HPDE6-E6E7 (cell line): ENCODE results near the gene DRICH1.
"Not testable (repeated sequence)": the region's sequence is repeated elsewhere in the genome, so short reads cannot be mapped to it uniquely, and the experiment has no call there.

Experiments
- DNase-seq: peaks from one replicate; pipeline ENCODE4 v3.0.0; 2011; ENCODE audit warnings: missing footprints; ENCODE audit errors: extremely low spot score

Gene DRICH1, protein sequence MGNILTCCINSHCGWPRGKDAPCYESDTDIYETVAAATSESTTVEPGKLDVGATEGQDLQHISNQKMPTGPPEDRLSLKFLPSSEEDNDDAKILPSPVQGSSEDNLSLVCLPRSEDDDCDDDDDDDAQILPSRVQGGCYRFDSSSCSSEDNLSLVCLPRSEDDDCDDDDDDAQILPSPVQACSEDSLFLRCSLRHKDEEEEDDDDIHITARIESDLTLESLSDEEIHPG

DNA sequence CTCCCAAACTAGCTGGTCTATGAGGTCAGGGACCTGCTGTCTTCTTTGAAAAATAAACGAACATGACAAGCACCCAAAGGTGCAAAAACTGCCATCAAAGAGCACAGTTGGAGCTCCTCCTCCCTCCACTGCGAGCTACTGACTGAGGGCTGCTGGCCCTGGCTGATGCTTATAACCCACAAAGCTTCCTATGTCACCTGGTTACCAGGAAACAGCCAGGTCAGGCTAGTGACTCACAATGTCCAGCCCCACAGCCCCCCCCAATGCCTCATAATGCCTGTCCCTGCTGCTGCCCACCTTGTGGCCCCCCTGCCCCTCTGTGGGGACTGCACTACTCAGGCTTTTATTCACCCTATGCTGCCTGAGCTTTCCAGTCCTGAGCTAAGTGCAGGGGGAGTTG, at the start of gene DRICH1:
Gene DRICH1 (minus strand): TSS at position 144 of the 400 bp plus-strand sequence. CDS start 298 bp downstream, outside the sequence.
- no peak for DNase-seq

DNA sequence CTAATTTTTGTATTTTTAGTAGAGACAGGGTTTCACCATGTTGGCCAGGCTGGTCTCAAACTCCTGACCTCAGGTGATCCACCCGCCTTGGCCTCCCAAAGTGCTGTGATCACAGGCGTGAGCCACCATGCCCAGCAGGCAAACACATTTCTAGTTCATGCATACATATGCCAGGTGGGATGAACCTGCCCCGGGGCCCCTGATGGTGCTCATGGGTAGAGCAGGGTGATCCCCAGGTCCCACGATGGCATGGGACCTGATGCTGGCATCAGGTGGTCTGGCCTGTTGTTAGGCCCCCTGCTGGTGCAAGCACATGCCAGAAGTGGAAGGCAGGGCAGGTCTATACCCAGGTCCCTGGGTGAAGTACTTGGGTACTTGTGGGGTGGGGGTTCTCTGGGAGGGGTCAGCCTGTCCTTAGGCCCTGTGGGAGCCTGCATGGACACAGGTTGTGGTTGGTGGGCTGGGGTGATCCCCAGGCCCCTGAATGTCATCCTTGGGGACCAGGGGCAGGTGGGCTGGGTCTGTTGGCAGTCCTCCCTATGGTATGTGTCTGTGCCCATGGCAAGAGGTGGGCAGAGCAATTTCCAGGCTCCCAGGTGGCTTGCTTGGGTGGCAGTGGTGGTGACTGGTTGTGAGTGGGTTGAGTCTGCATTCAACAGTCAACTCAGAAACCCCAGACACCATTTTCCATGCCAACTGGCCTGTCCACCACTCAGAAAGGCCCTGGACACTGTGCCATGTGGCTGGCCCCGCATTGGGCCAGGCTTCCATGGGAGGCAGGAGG, 49.1 kb upstream of the DRICH1 start:
- DNase-seq, result no peak

DNA sequence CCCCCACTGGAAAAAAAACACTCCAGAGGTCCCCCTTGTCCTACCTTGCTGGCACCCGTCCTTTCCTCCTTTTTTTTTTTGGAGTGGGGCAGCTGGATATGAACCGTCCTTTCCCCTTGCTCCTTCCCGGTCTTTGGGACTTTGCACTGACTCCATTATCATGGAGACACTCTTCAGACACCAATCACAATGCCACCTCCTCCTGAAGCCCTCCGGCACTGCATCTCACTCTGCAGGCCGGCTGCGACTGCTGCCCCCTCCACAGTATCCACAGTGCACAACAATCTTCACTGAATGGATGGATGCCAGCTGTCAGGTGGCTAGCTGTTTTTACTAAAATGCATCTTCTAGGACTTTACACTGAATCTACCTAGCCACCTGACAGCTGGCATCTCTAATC, 46.0 kb upstream of the DRICH1 start:
- no peak for DNase-seq

DNA sequence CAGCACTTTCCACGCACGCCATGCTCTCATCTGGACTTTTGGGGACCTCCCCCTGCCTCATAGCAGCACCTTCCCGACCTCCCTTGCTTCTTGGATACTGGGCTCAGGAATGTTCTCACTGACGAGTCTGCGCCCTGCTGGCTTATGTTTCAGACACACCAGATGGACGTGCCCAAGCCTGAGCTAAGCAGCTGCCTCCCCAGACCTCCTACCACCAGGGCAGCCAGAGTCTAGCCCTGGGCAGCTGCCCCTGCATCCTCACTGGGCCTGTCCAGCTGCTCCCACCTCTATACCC, 45.5 kb upstream of the DRICH1 start:
- no peak for DNase-seq

DNA sequence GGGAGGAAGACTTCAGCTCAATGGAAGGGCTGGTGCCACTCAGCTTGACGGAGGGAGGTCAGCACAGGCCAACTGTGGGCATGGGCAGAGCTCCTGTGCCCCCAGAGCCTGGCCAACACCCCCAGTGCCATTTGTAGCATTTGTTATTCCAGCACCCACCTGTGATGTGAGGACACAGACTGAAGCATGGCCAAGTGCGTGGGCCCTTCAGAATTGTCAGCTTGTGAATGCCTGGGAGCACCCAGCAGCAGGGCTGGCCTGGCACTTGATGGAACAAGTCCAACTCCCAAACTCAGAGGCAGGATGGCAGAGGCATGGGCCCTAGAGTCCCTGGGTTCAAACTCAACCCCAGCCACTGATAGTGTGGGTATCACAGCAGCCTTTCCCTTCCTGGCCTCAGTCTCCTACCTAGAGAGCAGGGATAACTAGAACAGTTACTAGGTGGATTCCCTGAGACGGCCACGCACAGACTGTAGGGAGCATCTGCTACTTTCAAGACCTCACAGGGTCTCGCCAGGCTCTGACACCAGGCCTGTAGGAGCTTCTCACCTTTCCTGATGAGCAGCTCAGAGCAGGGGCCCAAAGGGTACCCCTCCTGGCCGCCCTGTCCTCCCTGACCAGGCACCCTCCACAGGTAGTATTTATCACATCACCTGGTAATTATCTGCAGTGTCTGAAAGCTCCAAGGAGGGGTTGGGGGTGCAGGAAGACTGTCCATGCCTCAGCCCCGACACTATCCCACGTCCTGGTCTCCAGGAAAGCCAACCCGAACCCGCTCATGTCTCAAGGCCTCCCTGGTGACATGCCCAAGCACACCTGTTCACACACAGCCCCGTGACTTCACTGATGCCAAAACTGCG, 45.0 kb upstream of the DRICH1 start:
- DNase-seq, result not testable (repeated sequence)

DNA sequence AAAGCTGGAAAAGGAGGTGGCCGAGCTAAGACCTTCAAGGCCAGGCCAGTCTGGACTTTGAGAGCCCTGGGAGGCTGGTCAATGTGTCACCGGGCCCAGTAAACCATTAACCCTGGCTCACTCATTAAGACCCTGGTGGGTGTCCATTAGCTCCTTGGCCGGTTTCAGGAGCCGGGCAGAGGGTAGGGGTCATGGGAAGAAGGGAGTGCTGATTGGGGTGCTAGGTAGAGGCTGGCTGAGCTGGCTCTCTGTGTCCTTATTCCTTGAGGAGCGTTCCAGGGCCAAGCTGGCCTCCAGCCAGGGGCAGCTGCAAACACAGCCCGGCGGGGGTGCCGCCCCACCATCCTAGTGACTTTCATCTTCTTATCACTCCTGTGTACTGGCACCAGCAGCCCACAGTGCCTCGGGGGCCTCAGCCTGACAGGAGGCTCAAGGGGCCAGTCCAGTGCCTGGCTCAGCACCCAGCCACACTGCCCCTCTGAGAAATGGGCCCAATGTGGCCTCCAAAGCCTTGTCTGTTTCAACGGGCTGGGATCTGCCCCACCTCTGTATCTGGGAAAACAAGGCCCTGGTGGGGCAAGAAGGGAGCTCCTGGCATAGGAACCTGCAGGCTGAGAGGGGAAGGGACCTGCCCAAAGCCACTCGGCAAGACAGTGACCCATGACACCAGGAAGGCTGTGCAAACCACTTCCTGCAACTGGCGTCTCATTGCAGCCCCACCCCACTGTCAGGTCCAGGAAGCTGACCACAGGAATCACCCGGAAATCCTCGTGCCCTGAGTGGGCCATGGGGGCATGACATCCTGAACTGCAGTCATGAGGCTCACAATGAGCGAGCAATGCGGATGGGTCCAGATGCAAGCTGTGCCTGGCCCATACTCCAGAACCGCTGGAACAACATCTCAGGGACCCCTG, 43.6 kb upstream of the DRICH1 start:
- no peak for DNase-seq

DNA sequence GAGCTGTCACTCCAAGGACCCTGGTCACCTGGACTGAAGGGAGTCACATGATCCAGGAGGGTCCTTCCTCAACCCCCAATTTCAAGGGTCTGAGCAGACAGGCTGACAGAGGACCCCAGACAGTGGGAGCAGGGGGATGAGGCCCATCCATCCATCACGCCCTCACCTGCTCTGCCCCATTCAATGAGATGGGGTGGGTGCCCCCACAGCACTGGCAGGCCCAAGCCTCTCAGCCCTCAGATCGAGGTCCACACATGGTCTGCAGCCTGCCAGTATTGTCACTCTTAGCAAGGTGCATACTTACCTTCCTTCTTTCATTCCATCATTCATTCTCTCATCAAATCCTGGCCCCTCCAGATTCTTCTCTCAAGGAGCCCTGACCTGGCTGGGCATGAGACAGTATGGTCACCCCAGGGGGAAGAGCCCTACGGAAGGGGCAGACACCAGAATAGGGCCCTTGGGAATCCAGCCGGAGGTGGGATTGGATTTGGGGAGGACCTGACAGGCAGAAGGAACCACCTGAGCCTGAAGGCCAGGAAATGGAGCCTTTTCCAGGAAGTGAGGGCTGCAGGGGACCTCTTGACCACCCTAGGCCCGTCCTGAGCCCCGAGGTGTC, 42.9 kb upstream of the DRICH1 start:
- not testable (repeated sequence) for DNase-seq

DNA sequence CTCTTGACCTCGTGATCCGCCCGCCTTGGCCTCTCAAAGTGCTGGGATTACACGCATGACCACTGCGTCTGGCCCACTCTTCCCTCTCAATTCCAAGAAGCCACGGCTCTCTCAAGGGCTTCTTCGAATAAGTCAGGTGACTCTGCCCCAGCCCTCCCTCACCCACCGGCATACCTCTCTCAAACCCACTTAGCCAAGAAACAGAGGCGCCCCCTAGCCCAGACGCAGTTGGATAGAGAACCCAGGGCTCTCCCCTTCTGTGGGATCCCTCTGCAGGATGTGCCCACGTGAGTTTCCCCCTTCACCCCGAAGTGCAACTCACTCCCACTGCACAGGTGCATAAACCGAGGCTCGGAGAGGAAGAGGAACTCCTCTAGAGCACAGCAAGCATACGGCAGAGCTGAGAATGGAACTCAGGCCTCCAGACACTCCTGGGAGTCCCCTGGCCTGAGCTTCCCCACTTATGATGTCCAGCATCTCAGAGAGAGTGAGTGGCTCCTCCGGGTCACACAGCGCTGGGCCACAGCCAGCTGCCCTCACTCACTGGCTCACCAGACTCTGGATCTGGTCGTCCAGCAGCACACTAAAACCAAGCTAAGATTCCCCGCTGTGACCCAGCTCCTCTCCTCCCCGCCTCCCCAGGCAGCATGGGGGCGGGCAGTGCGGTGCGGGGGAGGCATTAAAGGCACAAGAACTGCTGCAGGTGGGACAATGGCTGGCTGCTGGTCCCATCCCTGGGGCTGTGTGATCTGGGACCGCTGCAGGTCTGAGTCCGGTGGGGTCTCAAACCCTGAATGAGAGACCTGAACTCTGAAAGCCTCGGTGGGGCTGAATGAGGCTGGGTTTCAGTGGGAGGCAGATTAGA, 41.9 kb upstream of the DRICH1 start:
- DNase-seq, result no peak

DNA sequence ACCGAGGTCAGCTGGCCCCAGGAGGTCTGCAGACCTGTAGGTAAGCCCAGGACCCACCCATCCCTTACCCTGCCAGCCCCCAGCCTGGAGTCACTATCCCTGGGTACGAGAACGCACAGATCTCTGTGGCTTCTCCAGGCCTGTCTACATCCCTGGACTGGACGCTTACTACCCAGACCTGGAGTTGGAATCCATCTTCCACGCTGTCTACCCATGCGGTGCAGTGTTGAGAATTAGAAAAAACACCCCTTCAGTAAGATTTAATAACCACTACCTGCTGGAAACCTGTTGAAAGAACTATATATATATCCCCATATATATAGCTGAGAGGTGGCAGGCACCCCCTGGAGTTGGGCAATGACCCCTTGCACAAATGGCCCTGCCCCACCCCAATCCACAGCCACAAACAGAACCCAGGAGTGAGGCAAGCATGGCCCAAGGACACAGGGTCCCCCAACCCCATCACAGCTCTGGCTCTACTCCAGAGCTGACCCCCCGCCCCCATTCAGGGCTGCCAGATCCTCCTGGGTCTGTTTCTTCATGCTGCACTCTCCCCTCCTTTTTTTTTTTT, 41.0 kb upstream of the DRICH1 start:
- no peak for DNase-seq

DNA sequence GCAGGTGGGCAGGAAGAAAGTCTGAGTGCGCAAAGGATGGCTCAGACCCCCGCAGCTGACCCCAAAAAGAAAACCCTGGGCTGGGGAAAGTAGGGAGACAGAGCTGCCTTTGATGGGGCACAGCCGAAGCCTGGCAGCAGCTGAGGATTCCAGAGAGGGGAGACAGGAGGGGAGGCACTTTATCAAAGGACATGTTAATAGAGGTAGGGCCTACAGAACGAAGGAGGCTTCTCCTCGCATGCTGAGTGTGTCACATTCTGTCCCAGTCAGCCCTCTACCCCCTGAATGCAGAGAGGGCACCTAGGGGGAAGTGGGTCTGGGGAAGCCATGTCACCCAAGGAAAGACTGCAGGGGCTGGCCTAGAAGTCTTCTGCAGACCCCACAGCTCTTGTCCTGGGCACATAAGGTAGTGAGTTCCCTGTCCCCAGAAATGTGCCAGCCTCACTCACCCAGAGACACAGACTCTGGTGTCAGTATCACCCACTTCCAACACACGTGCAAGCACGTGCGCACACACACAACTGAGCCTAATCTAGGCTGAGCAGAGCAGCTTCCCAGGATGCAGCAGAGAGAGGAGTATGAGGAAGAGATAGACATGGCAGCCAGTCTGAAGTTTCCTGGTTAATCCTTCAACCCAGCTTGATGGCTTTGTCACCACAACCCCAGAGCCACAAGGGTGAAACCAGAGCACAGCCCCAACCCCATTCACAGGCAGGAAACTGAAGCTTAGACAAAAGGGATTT, 40.4 kb upstream of the DRICH1 start:
- DNase-seq, result not testable (repeated sequence)

DNA sequence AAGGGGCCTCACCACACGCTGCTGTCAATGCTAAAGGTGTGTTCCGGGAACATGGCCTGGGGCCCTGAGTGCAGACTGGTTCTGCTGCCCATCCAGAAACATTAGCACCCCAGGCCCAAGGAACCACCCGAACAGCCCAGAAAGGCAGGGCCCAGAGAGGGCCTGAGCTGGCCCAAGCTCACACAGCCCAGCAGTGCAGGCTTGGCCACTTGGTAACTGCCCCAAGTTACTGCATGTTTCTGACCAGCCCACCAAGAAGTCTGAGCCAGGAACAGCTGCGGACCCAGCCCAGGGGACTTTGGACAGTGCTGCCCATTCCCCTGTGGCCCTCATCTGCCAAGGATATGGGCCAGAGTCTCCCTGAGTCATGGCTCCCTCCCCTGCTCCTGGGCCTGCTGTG, 39.3 kb upstream of the DRICH1 start:
- DNase-seq, result not testable (repeated sequence)

DNA sequence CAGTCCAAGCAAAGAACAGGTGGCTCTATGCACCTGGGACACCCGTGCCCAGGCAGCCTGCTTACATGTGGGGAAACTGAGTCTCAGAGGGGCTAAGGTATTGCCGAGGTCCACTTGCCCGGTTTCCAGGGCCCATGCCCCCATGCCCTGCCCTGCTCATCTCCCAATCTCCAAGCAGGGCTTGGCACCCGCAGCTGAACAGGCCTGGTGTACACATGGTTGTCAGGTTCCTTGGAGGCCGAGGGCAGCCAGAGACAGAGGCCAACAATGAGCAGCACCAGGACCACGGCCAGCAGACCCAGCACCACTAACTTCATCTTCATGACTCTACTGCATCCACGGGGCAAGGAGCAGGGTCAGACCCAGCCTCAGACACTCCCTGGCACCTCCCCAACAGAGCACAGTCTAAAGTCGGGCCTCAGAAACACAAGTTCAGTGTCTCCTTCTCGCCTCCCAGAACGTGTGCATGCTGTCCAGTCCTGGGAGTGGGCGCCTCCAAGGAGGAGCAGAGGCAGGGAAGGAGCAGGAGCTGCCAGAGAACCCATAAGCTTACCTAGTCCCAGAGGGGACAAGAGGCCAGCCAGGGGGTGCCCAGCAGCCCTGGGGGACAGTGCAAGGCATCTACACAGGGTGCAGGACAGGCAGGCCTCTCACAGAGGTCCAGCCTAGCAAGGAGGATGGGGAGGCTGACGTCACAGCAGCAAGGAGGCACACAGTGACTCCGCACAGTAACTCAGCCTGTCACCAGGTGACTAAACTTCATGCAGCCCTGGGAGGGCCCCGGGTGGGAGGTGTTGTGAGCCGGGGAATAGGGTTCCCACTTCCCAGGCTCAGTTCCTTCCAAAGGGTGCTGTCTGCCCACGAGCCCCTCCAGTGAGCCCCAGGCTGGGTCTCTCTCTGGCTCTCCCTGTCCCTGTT, 38.5 kb upstream of the DRICH1 start:
- no peak for DNase-seq

DNA sequence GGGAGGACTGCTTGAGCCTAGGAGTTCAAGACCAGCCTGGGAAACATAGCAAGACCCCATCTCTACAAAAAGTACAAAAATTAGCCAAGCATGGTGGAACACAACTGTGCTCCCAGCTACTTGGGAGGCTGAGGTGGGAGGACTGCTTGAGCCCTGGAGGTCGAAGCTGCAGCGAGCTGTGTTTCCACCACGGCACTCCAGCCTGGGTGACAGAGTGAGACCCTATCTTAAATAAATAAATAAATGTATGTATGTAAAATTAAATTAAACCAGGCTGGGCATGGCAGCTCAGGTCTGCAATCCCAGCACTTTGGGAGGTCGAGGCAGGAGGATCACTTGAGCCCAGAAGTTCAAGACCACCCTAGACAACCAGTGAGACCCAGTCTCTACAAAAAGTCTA, 28.3 kb upstream of the DRICH1 start:
- DNase-seq, result not testable (repeated sequence)

DNA sequence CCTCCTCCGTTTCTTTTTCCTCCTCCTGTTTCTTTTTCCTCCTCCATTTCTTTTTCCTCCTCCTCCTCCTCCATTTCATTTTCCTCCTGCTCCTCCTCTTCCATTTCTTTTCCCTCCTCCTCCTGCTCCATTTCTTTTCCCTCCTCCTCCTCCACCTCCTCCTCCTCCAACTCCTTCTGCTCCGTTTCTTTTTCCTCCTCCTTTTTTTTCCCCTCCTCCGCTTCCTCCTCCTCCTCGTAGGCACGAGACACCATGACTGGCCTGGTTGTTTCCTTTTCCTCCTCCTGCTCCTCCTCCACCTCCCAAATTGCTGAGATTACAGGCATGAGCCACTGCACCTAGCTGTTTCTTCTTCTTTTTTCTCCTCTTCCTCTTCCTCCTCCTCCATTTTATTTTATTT, 25.6 kb upstream of the DRICH1 start:
- no peak for DNase-seq

DNA sequence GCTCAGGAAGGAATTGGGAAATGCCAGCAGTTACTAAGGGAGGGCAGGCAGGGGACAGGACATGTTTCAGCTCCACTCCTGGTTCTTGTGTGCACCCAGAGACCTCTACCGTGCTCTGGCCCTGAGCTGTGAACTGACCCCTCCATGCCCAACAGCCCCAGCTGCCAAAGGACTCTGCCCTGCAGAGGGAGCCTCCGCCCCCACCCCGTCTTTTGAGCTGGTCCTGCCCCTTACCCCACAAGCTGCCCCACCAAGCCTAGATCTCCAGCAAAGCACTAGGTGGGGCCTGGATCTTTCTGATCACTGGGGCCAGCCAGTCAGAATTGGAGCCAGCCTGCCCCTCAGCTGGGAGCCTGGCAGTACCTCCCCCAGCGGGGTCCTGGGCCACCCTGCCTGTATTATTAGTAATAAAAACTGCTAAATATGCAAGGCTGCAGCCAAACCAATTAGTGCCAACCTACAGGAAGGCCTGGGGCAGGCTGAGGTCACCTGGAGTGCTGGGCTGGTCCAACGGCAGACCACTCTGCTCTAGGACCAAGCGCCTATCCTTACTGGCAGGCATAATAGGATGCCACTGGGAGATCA, 23.9 kb upstream of the DRICH1 start:
- DNase-seq, result no peak

DNA sequence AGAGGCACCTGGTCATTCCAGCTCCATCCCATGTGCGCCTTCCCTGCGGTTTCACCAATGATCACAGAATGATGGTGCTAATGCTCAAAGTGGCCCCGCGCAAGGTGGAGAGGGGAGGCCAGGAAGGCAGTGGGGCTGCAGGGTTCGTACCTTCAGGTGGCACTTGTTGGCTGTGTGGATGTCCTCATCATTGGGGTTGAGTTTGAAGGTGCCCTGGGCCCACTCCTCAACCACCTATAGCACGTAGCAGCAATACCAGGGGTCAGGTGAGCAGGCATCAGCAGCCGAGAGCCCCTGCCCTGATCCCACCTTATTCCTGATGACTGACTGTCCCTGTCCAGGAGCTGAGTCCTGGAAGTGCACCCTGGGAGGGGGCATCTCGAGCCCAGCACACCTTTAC, 20.6 kb upstream of the DRICH1 start:
- no peak for DNase-seq

DNA sequence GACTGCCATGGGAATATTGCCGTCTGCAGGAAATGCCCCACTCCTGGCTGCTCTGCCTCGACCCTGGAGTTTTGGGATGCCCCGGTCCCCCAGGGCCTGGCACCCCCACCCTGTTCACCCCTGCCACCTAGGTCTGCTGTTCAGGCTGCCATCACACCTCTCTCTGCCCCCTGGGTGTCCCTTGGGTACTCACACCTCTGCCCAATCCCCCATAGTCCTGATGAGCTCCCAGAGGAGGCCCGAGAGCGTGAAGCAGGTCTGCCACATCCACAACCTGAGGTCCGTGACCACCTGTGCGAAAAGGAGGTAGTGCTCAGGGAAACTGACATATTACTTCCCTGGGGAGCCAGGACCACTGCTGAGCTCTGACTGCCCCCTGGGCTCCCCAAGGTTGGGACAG, 20.2 kb upstream of the DRICH1 start:
- no peak for DNase-seq

DNA sequence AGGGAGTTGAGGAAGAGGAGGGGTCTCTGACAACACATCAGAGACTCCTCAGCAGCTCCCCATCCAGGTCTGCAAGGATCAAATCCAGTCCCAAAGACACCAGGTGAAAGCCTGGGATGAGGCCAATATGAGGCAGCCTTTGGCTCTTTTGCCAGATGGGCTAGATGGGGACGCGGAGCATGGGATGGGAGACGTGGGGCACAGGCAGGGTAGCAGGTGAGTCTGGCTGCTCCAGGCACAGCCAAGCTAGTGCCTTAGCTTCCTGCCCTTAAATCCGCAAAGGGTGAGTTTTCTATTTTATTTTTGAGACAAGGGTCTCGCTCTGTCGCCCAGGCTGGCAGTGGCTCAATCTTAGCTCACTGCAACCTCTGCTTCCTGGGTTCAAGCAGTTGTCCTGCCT, 19.6 kb upstream of the DRICH1 start:
- DNase-seq, result no peak
